ENCODE results near the gene PDZRN4.
"Not testable (repeated sequence)": the region's sequence is repeated elsewhere in the genome, so short reads cannot be mapped to it uniquely, and the experiment has no call there.

PDZRN4 gene

GRCh38 chr12:41587574-41587973, 399.5 kb downstream of the PDZRN4 start:
- DNase-seq, result no peak

- DNase-seq, result no peak
Measured at GRCh38 chr12:41589878-41590277, 401.8 kb downstream of the PDZRN4 start.

GRCh38 chr12:41596190-41596589, 408.1 kb downstream of the PDZRN4 start:
- no peak for DNase-seq

GRCh38 chr12:41604830-41605229, 416.7 kb downstream of the PDZRN4 start:
- DNase-seq, result no peak

GRCh38 chr12:41605545-41606305, 417.6 kb downstream of the PDZRN4 start:
- no peak for DNase-seq

GRCh38 chr12:41606468-41607445, 418.6 kb downstream of the PDZRN4 start:
- no peak for DNase-seq

GRCh38 chr12:41612892-41613557, 424.9 kb downstream of the PDZRN4 start:
- no peak for DNase-seq

- not testable (repeated sequence) for DNase-seq
Measured at GRCh38 chr12:41615174-41615573, 427.1 kb downstream of the PDZRN4 start.

GRCh38 chr12:41619705-41620104, 431.6 kb downstream of the PDZRN4 start:
- DNase-seq, result no peak

- DNase-seq, result no peak
Measured at GRCh38 chr12:41621291-41621690, 433.2 kb downstream of the PDZRN4 start.

Measured in hematopoietic multipotent progenitor cell treated with erythropoietin and hydrocortisone succinate and interleukin-3 and kit ligand, for 8 days (in vitro differentiated cells).